Activated CD4-positive, alpha-beta memory T cell treated with anti-CD3 and anti-CD28 coated beads, Interleukin-2, amount 10 ng/mL, durations not matched to agents 7 days and 5 days (primary cell): ENCODE data around the gene PRPF19. TPM values are rescaled to one million over a fixed set of nuclear protein-coding genes. Genes with fewer than 3 reads are reported as not detected.

Experiments used
- CTCF ChIA-PET: fragments of 350-600 bp; sonication (Branson Sonifier 250); formaldehyde crosslinking; loops from one replicate; lab custom pipeline; 2021; ENCODE audit warnings: antibody characterized with exemption, inconsistent platforms; lab: Charles Lee
- POLR2A ChIA-PET: fragments of 350-600 bp; sonication (Branson Sonifier 250); formaldehyde crosslinking; loops from one replicate; lab custom pipeline; 2021; ENCODE audit warnings: antibody characterized with exemption; lab: Charles Lee
- DNase-seq: peaks from one replicate; pipeline ENCODE4 v3.0.0-alpha.2; 2020
- H3K27ac Mint-ChIP-seq: one replicate; pipeline ENCODE4 v1.8.0; 2021; ENCODE audit warnings: mild to moderate bottlenecking, mixed read lengths
- H3K27me3 Mint-ChIP-seq: one replicate; pipeline ENCODE4 v1.8.0; 2021; ENCODE audit warnings: mixed read lengths
- H3K36me3 Mint-ChIP-seq: one replicate; pipeline ENCODE4 v1.8.0; 2021; ENCODE audit warnings: low read depth, mixed read lengths
- H3K4me1 Mint-ChIP-seq: one replicate; pipeline ENCODE4 v1.8.0; 2021; ENCODE audit warnings: mixed read lengths
- H3K4me3 Mint-ChIP-seq: one replicate; pipeline ENCODE4 v1.8.0; 2021; ENCODE audit warnings: mild to moderate bottlenecking, mixed read lengths
- H3K9me3 Mint-ChIP-seq: one replicate; pipeline ENCODE4 v1.8.0; 2021; ENCODE audit warnings: mixed read lengths
- total RNA-seq, 2 experiments: library from RNA; stranded (reverse); gene quantifications; one replicate each; pipeline ENCODE4 v1.2.3, GENCODE V29; 2021

Gene PRPF19
- total RNA-seq, 2 experiments from 2014 or later: 99.2 to 103 TPM

GRCh38 chr11:60874421-60875365, 31.7 kb downstream of the PRPF19 start:
- DNase-seq: no peak
- no peaks in the 10 kb centered on the region for H3K27me3 Mint-ChIP-seq
- ChIA-PET POLR2A (interaction anchor here (1.2 kb wide), 1 partner anchor 15 kb away, joined by 4 read pairs; no protein-coding TSS in a partner anchor), CTCF (interaction anchor here (1.3 to 1.7 kb wide), 2 partner anchors 13 to 25 kb away, joined by 5 read pairs; no protein-coding TSS in a partner anchor)
- H3K9me3 Mint-ChIP-seq: no peaks in the 10 kb centered on the region
- no peak overlapping the region for H3K4me3 Mint-ChIP-seq
- peaks cover 9% of the 10 kb centered on the region for H3K36me3 Mint-ChIP-seq
- peaks cover 47% of the 10 kb centered on the region for H3K4me1 Mint-ChIP-seq
- no peak overlapping the region for H3K27ac Mint-ChIP-seq

- H3K27me3 Mint-ChIP-seq: no peaks in the 10 kb centered on the region
- no peaks in the 10 kb centered on the region for H3K9me3 Mint-ChIP-seq
- no peak overlapping the region for H3K4me3 Mint-ChIP-seq
- peaks cover 58% of the 10 kb centered on the region for H3K4me1 Mint-ChIP-seq
- H3K27ac Mint-ChIP-seq: no peak overlapping the region
- peaks cover 4% of the 10 kb centered on the region for H3K36me3 Mint-ChIP-seq
- DNase-seq: no peak
- ChIA-PET CTCF (interaction anchor here (1.3 to 1.7 kb wide), 2 partner anchors 14 to 26 kb away, joined by 5 read pairs; no protein-coding TSS in a partner anchor), POLR2A (interaction anchor here (1.1 to 2.0 kb wide), 2 partner anchors 37 to 42 kb away, joined by 3 to 8 read pairs; no protein-coding TSS in a partner anchor)
These were observed 32.9 kb downstream of the PRPF19 start for GRCh38 chr11:60873533-60873932.

- no peak overlapping the region for H3K27ac Mint-ChIP-seq
- ChIA-PET CTCF (interaction anchor here (1.3 to 4.7 kb wide), 3 partner anchors 15 to 42 kb away, joined by 5 to 25 read pairs (median 5); no protein-coding TSS in a partner anchor), POLR2A (interaction anchor here (1.1 to 2.0 kb wide), 5 partner anchors 8 to 41 kb away, joined by 3 to 8 read pairs (median 5); partner anchors contain the start of gene PTGDR2)
These were observed 33.3 kb downstream of the PRPF19 start for GRCh38 chr11:60872961-60873524.

GRCh38 chr11:60872124-60872960, 34.0 kb downstream of the PRPF19 start:
- Mint-ChIP-seq H3K27me3 (no peaks in the 10 kb centered on the region), H3K9me3 (no peaks in the 10 kb centered on the region), H3K36me3 (no peaks in the 10 kb centered on the region), H3K4me3 (no peak overlapping the region), H3K27ac (peak overlapping the region; percentile 61), H3K4me1 (peaks cover 61% of the 10 kb centered on the region)
- CTCF ChIA-PET: interaction anchor here (1.4 to 4.7 kb wide), 5 partner anchors 11 to 41 kb away, joined by 3 to 25 read pairs (median 5); partner anchors contain the start of gene TMEM109
- DNase-seq: no peak
- POLR2A ChIA-PET: interaction anchor here (1.1 to 2.0 kb wide), 7 partner anchors 9 to 41 kb away, joined by 3 to 8 read pairs (median 5); partner anchors contain the start of gene PTGDR2

More at GRCh38 chr11:60872961-60873524, 33.3 kb downstream of the PRPF19 start:
- Mint-ChIP-seq H3K4me1 (peaks cover 61% of the 10 kb centered on the region), H3K27me3 (no peaks in the 10 kb centered on the region), H3K9me3 (no peaks in the 10 kb centered on the region), H3K36me3 (peaks cover 4% of the 10 kb centered on the region), H3K4me3 (no peak overlapping the region)
- DNase-seq: no peak

GRCh38 chr11:60871378-60872061, 34.9 kb downstream of the PRPF19 start:
- H3K4me1 Mint-ChIP-seq: peaks cover 64% of the 10 kb centered on the region
- ChIA-PET POLR2A (interaction anchor here (1.0 to 2.0 kb wide), 9 partner anchors 10 to 40 kb away, joined by 3 to 10 read pairs (median 5); partner anchors contain the start of gene PTGDR2), CTCF (interaction anchor here (1.4 to 4.7 kb wide), 4 partner anchors 11 to 42 kb away, joined by 3 to 25 read pairs (median 10); partner anchors contain the start of gene TMEM109)
- no peaks in the 10 kb centered on the region for H3K36me3 Mint-ChIP-seq
- H3K9me3 Mint-ChIP-seq: no peaks in the 10 kb centered on the region
- DNase-seq: peak; percentile 35
- peak overlapping the region; percentile 61 for H3K27ac Mint-ChIP-seq
- no peak overlapping the region for H3K4me3 Mint-ChIP-seq
- no peaks in the 10 kb centered on the region for H3K27me3 Mint-ChIP-seq

- peak overlapping the region; percentile 61 for H3K27ac Mint-ChIP-seq
- DNase-seq: no peak
- no peaks in the 10 kb centered on the region for H3K9me3 Mint-ChIP-seq
- no peaks in the 10 kb centered on the region for H3K36me3 Mint-ChIP-seq
- peaks cover 68% of the 10 kb centered on the region for H3K4me1 Mint-ChIP-seq
- CTCF ChIA-PET: interaction anchor here (1.4 to 4.7 kb wide), 4 partner anchors 10 to 43 kb away, joined by 3 to 25 read pairs (median 10); partner anchors contain the start of gene TMEM109
- POLR2A ChIA-PET: interaction anchor here (1.0 to 1.8 kb wide), 5 partner anchors 17 to 35 kb away, joined by 3 to 10 read pairs (median 5); no protein-coding TSS in a partner anchor
- no peak overlapping the region for H3K4me3 Mint-ChIP-seq
- no peaks in the 10 kb centered on the region for H3K27me3 Mint-ChIP-seq
These were observed 35.5 kb downstream of the PRPF19 start for GRCh38 chr11:60870733-60871377.

- Mint-ChIP-seq H3K27ac (no peak overlapping the region), H3K9me3 (no peaks in the 10 kb centered on the region), H3K36me3 (no peaks in the 10 kb centered on the region), H3K4me3 (no peak overlapping the region), H3K4me1 (peaks cover 71% of the 10 kb centered on the region), H3K27me3 (no peaks in the 10 kb centered on the region)
- DNase-seq: no peak
- ChIA-PET POLR2A (interaction anchor here (0.9 to 1.8 kb wide), 4 partner anchors 19 to 35 kb away, joined by 4 to 10 read pairs (median 6); no protein-coding TSS in a partner anchor), CTCF (interaction anchor here (1.3 to 4.7 kb wide), 3 partner anchors 17 to 39 kb away, joined by 3 to 25 read pairs (median 16); no protein-coding TSS in a partner anchor)
These were observed 36.1 kb downstream of the PRPF19 start for GRCh38 chr11:60870276-60870675.

GRCh38 chr11:60869451-60869825, 36.9 kb downstream of the PRPF19 start:
- Mint-ChIP-seq H3K27ac (peak overlapping the region; percentile 4), H3K36me3 (no peaks in the 10 kb centered on the region), H3K9me3 (no peaks in the 10 kb centered on the region), H3K4me3 (no peak overlapping the region), H3K4me1 (peaks cover 75% of the 10 kb centered on the region), H3K27me3 (peaks cover 1% of the 10 kb centered on the region)
- no peak for DNase-seq
- ChIA-PET POLR2A (interaction anchor here (0.9 kb wide), 1 partner anchor 36 kb away, joined by 4 read pairs; no protein-coding TSS in a partner anchor), CTCF (interaction anchor here (1.1 to 4.7 kb wide), 4 partner anchors 9 to 38 kb away, joined by 3 to 25 read pairs (median 9); no protein-coding TSS in a partner anchor)

- Mint-ChIP-seq H3K27ac (peak overlapping the region; percentile 51), H3K4me3 (no peak overlapping the region), H3K4me1 (peaks cover 75% of the 10 kb centered on the region)
These were observed 37.5 kb downstream of the PRPF19 start for GRCh38 chr11:60868682-60869450.

More at GRCh38 chr11:60868682-60869450, 37.5 kb downstream of the PRPF19 start:
- H3K9me3 Mint-ChIP-seq: no peaks in the 10 kb centered on the region
- H3K27me3 Mint-ChIP-seq: peaks cover 3% of the 10 kb centered on the region
- H3K36me3 Mint-ChIP-seq: no peaks in the 10 kb centered on the region
- no peak for DNase-seq
- POLR2A ChIA-PET: interaction anchor here (1.5 to 1.6 kb wide), 2 partner anchors 19 to 32 kb away, joined by 5 to 9 read pairs; no protein-coding TSS in a partner anchor
- CTCF ChIA-PET: interaction anchor here (1.1 to 4.7 kb wide), 5 partner anchors 9 to 38 kb away, joined by 3 to 25 read pairs (median 4); no protein-coding TSS in a partner anchor
